A549 (cell line): Measurements from ENCODE around the gene PRSS2. TPM values are rescaled to one million over a fixed set of nuclear protein-coding genes. Genes with fewer than 3 reads are reported as not detected.

ENCODE experiments used
- ATAC-seq, 2 experiments: fragments of 200-7000 bp in 1 of 2; fragments of >200 bp in 1 of 2; cut with Nextera tagmentation in 1 of 2; cut with Tn5 transposase in 1 of 2; 3 replicates each; pipeline versions ENCODE4 v1.8.0 to v1.9.1; 2018 to 2020; ENCODE audit warnings: mild to moderate bottlenecking in 1 of 2, moderate library complexity in 1 of 2
- CTCF ChIA-PET: fragments of 300-600 bp; sonication (Branson Sonifier 250); formaldehyde crosslinking; extraction: SDS; loops from one replicate; lab custom pipeline; 2021; ENCODE audit warnings: antibody characterized with exemption, inconsistent platforms; lab: Yijun Ruan, JAX
- POLR2A ChIA-PET: fragments of 350-600 bp; formaldehyde crosslinking; extraction: SDS; loops from one replicate; lab custom pipeline; 2021; ENCODE audit warnings: antibody characterized with exemption, inconsistent platforms; lab: Yijun Ruan, JAX
- DNase-seq, 2 experiments: peaks; one replicate each; pipeline versions ENCODE4 v3.0.0 to v3.0.0-alpha.2; 2011 to 2016; ENCODE audit warnings: low read depth in 1 of 2, low spot score in 1 of 2
- FAIRE-seq: peaks from 2 replicates; lab custom pipeline; 2011; peaks lifted over from hg19 to GRCh38; lab: Jason Lieb, UNC
- H3K27ac ChIP-seq, 2 experiments: fragments of >200 bp; sonication (Bioruptor Twin); formaldehyde crosslinking; 3 replicates each; pipeline ENCODE4 v1.5.1; 2016 to 2017
- H3K4me1 ChIP-seq: fragments of >200 bp; sonication (Bioruptor Twin); formaldehyde crosslinking; 3 replicates; pipeline ENCODE4 v1.6.1; 2016
- H3K4me2 ChIP-seq: fragments of >200 bp; sonication (Bioruptor Twin); formaldehyde crosslinking; 3 replicates; pipeline ENCODE4 v1.6.1; 2016
- H3K4me3 ChIP-seq: fragments of >200 bp; sonication (Bioruptor Twin); formaldehyde crosslinking; 3 replicates; pipeline ENCODE4 v1.5.1; 2016
- H3K9me3 ChIP-seq: fragments of >200 bp; sonication (Bioruptor Twin); formaldehyde crosslinking; 3 replicates; pipeline ENCODE4 v1.6.1; 2016
- BHLHE40 ChIP-seq: IDR thresholded peaks from 2 replicates; pipeline ENCODE4 v1.6.1; 2012; ENCODE audit warnings: low read depth, low read length, inconsistent platforms
- CTCF ChIP-seq: fragments of >200 bp; sonication (Bioruptor Twin); formaldehyde crosslinking; IDR thresholded peaks from 3 replicates; pipeline ENCODE4 v1.5.1; 2016
- ELK1 ChIP-seq: fragments of 150-350 bp; IDR thresholded peaks from 2 replicates; pipeline ENCODE4 v1.6.1; 2014; ENCODE audit warnings: low read depth, mild to moderate bottlenecking, low read length
- EP300 ChIP-seq, 2 experiments: fragments of >200 bp; sonication (Bioruptor Twin); formaldehyde crosslinking; IDR thresholded peaks; 2 replicates in 1 of 2; 3 replicates in 1 of 2; pipeline ENCODE4 v1.6.1; 2016 to 2017
- FOSL2 ChIP-seq, 2 experiments: fragments of 450-650 bp in 1 of 2; fragments of >200 bp in 1 of 2; sonication (Bioruptor Twin) in 1 of 2; formaldehyde crosslinking; IDR thresholded peaks; 2 replicates each; pipeline versions ENCODE4 v1.5.0 to v1.6.1; 2016 to 2020; ENCODE audit warnings: mild to moderate bottlenecking in 1 of 2, moderate library complexity in 1 of 2
- FOXS1 ChIP-seq: fragments of 250-450 bp; sonication (Bioruptor Pico); IDR thresholded peaks from 2 replicates; pipeline ENCODE4 v1.5.0; 2020; ENCODE audit warnings: mild to moderate bottlenecking, moderate library complexity
- HOXA7 ChIP-seq: fragments of 250-450 bp; sonication (Bioruptor Pico); IDR thresholded peaks from 2 replicates; pipeline ENCODE4 v1.5.0; 2020; ENCODE audit warnings: mild to moderate bottlenecking, moderate library complexity
- MAX ChIP-seq: IDR thresholded peaks from 2 replicates; pipeline ENCODE4 v1.6.1; 2012
- MAZ ChIP-seq: fragments of 150-350 bp; IDR thresholded peaks from 2 replicates; pipeline ENCODE4 v1.6.1; 2014; ENCODE audit warnings: antibody characterized with exemption, low read depth, low read length, borderline replicate concordance
- NPAS2 ChIP-seq: fragments of 250-450 bp; sonication (Bioruptor Pico); IDR thresholded peaks from 2 replicates; pipeline ENCODE4 v1.8.0; 2022; ENCODE audit warnings: mild to moderate bottlenecking, moderate library complexity, borderline replicate concordance
- PBX3 ChIP-seq: IDR thresholded peaks from 2 replicates; pipeline ENCODE4 v1.6.1; 2012
- POLR2A ChIP-seq: IDR thresholded peaks from 2 replicates; pipeline ENCODE4 v1.6.1; 2012; ENCODE audit warnings: mild to moderate bottlenecking, low read length
- RAD21 ChIP-seq, 2 experiments: fragments of >200 bp in 1 of 2; sonication (Bioruptor Twin) in 1 of 2; formaldehyde crosslinking in 1 of 2; IDR thresholded peaks in 1 of 2; conservative IDR thresholded peaks in 1 of 2; 2 replicates in 1 of 2; 3 replicates in 1 of 2; pipeline ENCODE4 v1.6.1; 2012 to 2018; ENCODE audit warnings: inconsistent platforms in 1 of 2
- RCOR1 ChIP-seq: fragments of 150-350 bp; IDR thresholded peaks from 2 replicates; pipeline ENCODE4 v1.6.1; 2014; ENCODE audit warnings: antibody characterized with exemption, low read length, low read depth
- SMC3 ChIP-seq: fragments of >200 bp; sonication (Bioruptor Twin); formaldehyde crosslinking; IDR thresholded peaks from 3 replicates; pipeline ENCODE4 v1.6.1; 2018; ENCODE audit warnings: inconsistent platforms
- TFCP2L1 ChIP-seq: fragments of 250-450 bp; sonication (Bioruptor Pico); IDR thresholded peaks from 2 replicates; pipeline ENCODE4 v1.5.0; 2021; ENCODE audit warnings: mild to moderate bottlenecking
- ZC3H11A ChIP-seq: fragments of 450-650 bp; IDR thresholded peaks from 2 replicates; pipeline ENCODE4 v1.6.1; 2014; ENCODE audit warnings: antibody characterized with exemption, mild to moderate bottlenecking
- ZFP36 ChIP-seq: fragments of 450-650 bp; IDR thresholded peaks from 2 replicates; pipeline ENCODE4 v1.6.1; 2014; ENCODE audit warnings: borderline replicate concordance; ENCODE audit not compliant: partially characterized antibody
- ZSCAN20 ChIP-seq: fragments of 250-450 bp; sonication (Bioruptor Pico); IDR thresholded peaks from 2 replicates; pipeline ENCODE4 v1.8.0; 2022; ENCODE audit warnings: mild to moderate bottlenecking, moderate library complexity
- WGBS: methylation state at CpG from one replicate; pipeline ENCODE4 v1.1.6; 2017; ENCODE audit errors: missing lambda C conversion rate; 5-methylcytosine and 5-hydroxymethylcytosine counted together
- polyA plus RNA-seq, 4 experiments: library from polyadenylated mRNA; depleted of rRNA in 3 of 4; stranded (reverse); fragments of >200 nt; fragmentation: RNase III in 1 of 4; extraction: RNeasy Plus Mini Kit Qiagen cat#74134 plus additional on column Dnase treatment in 1 of 4; gene quantifications; 2 replicates in 3 of 4; 3 replicates in 1 of 4; pipeline ENCODE4 v1.2.3, GENCODE V29; 2011 to 2017

PRSS2 gene
- polyA plus RNA-seq, 2 of the 4 experiments (the other 2 are of a cell fraction), result not detected

GRCh38 chr7:142777318-142777717, 6.5 kb downstream of the PRSS2 start (continued):
- TF ChIP-seq FOSL2 (IDR thresholded peaks at IDR 0.05) (no peak), FOSL2 (CRISPR knock-in tag; IDR thresholded peaks at IDR 0.05) (no peak), NPAS2 (CRISPR knock-in tag) (no peak), BHLHE40 (no peak), POLR2A (no peak), RCOR1 (no peak), ZSCAN20 (CRISPR knock-in tag) (no peak), EP300 (IDR thresholded peaks at IDR 0.05) (no peak), HOXA7 (CRISPR knock-in tag) (no peak), ELK1 (no peak)

DNA sequence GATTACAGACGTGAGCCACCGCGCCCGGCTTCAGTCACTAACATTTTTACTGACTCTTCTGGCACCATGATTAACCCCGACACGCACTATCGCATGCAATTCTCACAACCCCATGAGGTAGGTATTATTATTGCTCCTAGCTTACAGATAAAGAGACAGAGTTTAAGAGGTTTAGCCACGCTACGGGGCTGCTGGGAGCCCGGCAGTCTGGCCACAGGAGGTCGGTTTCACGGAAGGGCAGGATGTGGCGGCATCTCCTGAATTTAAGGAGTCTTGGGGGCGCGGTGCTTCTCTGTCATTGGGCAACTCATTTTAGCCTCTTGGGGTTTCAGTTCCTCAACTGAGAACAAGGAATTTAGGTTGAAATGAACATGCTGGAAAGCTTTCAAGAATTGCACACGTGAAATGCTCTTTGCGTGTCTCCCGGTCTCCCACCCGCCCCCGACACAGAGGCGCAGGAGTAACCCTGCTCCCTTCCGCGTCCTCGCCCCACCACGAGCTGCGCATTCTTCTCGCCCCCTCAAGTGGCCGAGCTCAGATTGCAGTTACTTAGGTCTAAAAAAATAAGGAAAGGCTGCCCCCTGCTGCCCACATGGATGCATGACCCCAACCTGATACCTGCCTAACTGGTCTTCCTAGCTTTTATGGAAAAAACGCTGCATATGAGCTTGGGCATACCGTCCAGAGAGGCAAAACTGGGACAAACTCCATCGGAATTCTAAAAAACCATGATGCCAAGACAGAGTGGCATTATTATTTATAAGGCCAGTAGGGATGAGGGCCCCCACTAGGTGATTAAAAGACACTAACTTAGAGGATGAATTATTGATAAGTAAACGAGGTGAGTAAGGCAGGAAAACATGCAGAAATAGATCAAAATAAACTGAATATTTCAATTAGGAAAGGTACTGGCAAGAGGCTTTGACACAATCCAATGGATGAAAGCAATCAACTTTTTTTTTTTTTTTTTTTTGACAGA, 12.4 kb downstream of the PRSS2 start:
- POLR2A ChIA-PET, result interaction anchor here (0.9 to 1.1 kb wide), 3 partner anchors 146 to 248 kb away, joined by 3 to 5 read pairs (median 3); no protein-coding TSS in a partner anchor
- WGBS, result 22% methylated on average over 26 of the region's 32 CpGs
- H3K4me1 ChIP-seq, result 0 out of 3 replicates have a peak, but pooled peaks cover 4% of the 10 kb centered on the region
- TF ChIP-seq TFCP2L1 (no peak), RCOR1 (no peak), ZFP36 (peak; percentile 98), CTCF (peak; percentile 98), MAX (peak; percentile 62; the same call in 1 of the 2 replicates), PBX3 (no peak), HOXA7 (CRISPR knock-in tag) (no peak), MAZ (0 out of 2 replicates have a peak, but pooled peaks have one; percentile 44), ZSCAN20 (CRISPR knock-in tag) (no peak), RAD21 (conservative IDR thresholded peaks at IDR 0.05 in 1 of 2, IDR thresholded peaks at IDR 0.05 in 1 of 2) (peak; percentile 94 to 96), FOXS1 (no peak), ZC3H11A (no peak), SMC3 (peak; percentile 96)
- TF ChIP-seq, all 56 proteins: peak for 6
- H3K27ac ChIP-seq, result no peak overlapping the region
- H3K4me2 ChIP-seq, result peak overlapping the region; percentile 98
- FAIRE-seq, result no peak
- DNase-seq, result peak; percentile 74 to 91
- H3K9me3 ChIP-seq, result no peaks in the 10 kb centered on the region
- CTCF ChIA-PET, result interaction anchor here (0.6 to 5.9 kb wide), 72 partner anchors 9 to 427 kb away, joined by 3 to 101 read pairs (median 5); partner anchors contain the start of gene PRSS2
- H3K4me3 ChIP-seq, result peak overlapping the region; percentile 34; the same call in 2 of the 3 replicates
- ATAC-seq, result peak; percentile 87 to 95
